Ascending aorta (tissue), 2 donors: Measurements from ENCODE around the gene SMURF2. TPM values are rescaled to one million over a fixed set of nuclear protein-coding genes. Genes with fewer than 3 reads are reported as not detected.

Experiments used
- DNase-seq, 2 donors: peaks; one replicate each; pipeline ENCODE4 v3.0.0-alpha.2; 2019; ENCODE audit warnings: low spot score in 2 of 2
- H3K27ac ChIP-seq, 2 donors: fragments of 200-600 bp; sonication (generic); one replicate each; pipeline ENCODE4 v1.5.1; 2016 to 2017; ENCODE audit warnings: mild to moderate bottlenecking in 1 of 2
- H3K27me3 ChIP-seq: fragments of 200-600 bp; sonication (generic); one replicate; pipeline ENCODE4 v1.5.1; 2017
- H3K36me3 ChIP-seq, 2 donors: fragments of 200-600 bp; sonication (generic); one replicate each; pipeline ENCODE4 v1.5.1; 2016
- H3K4me1 ChIP-seq, 2 donors: fragments of 200-600 bp; sonication (generic); one replicate each; pipeline ENCODE4 v1.5.1; 2016 to 2017; ENCODE audit warnings: mild to moderate bottlenecking in 1 of 2
- H3K4me3 ChIP-seq, 2 donors: fragments of 200-600 bp; sonication (generic); one replicate each; pipeline ENCODE4 v1.5.1; 2016 to 2017; ENCODE audit warnings: mild to moderate bottlenecking in 1 of 2
- H3K9me3 ChIP-seq, 2 donors: fragments of 200-600 bp; sonication (generic); one replicate each; pipeline ENCODE4 v1.5.1; 2016
- intact Hi-C: fragments of 100-400 bp; cut with DNase I; formaldehyde crosslinking; loops from one replicate; pipeline ENCODE4 v1.15.1; 2023
- total RNA-seq: library from RNA; depleted of rRNA; stranded (reverse); fragments of >200 nt; gene quantifications from one replicate; pipeline ENCODE4 v1.1.0, GENCODE V29; 2016
- TF ChIP-seq, protein P1 (sequence below), 3 experiments: fragments of 200-600 bp in 2 of 3; fragments of 450-650 bp in 1 of 3; sonication (generic) in 2 of 3; IDR thresholded peaks; one replicate each; pipeline ENCODE4 v1.5.1; 2016 to 2019; ENCODE audit warnings: antibody characterized with exemption in 3 of 3, mild to moderate bottlenecking in 1 of 3, moderate library complexity in 1 of 3

The SMURF2 gene
- total RNA-seq, 1 donor from 2014 or later: 17.6 TPM

DNA sequence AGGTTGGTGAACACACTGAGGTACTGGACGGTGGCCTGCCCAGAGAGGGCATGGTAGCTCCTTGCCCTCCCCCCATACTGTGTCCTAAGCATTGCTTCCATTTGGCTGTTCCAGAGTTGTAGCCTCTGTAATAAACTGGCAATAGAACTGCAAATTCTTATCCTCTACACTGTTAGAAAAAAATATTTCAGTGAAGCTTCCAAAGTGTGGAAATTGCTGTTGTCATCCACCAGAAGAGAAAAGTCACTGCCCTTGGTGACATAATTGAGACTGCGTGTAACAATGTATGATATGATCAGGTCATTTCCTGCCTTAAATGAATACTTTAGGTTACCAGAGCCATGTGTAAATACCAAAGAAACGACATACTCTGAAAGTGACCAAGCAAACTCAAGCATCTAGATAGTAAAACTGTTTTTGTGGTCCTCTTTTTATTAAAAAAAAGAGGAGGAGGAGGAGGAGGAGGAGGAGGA lies 89.4 kb downstream of the SMURF2 start:
- TF ChIP-seq, protein P1, sequence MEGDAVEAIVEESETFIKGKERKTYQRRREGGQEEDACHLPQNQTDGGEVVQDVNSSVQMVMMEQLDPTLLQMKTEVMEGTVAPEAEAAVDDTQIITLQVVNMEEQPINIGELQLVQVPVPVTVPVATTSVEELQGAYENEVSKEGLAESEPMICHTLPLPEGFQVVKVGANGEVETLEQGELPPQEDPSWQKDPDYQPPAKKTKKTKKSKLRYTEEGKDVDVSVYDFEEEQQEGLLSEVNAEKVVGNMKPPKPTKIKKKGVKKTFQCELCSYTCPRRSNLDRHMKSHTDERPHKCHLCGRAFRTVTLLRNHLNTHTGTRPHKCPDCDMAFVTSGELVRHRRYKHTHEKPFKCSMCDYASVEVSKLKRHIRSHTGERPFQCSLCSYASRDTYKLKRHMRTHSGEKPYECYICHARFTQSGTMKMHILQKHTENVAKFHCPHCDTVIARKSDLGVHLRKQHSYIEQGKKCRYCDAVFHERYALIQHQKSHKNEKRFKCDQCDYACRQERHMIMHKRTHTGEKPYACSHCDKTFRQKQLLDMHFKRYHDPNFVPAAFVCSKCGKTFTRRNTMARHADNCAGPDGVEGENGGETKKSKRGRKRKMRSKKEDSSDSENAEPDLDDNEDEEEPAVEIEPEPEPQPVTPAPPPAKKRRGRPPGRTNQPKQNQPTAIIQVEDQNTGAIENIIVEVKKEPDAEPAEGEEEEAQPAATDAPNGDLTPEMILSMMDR (IDR thresholded peaks at IDR 0.05): no peak
- no peak overlapping the region for H3K4me3 ChIP-seq
- H3K27me3 ChIP-seq: no peaks in the 10 kb centered on the region
- H3K36me3 ChIP-seq: peaks cover 32 to 45% of the 10 kb centered on the region in 2 donors
- intact Hi-C loops: no loop called here
- peak overlapping the region in 1 of 2 donors; percentile 40 for H3K27ac ChIP-seq
- H3K9me3 ChIP-seq: no peaks in the 10 kb centered on the region
- DNase-seq: no peak
- no peaks in the 10 kb centered on the region for H3K4me1 ChIP-seq

DNA sequence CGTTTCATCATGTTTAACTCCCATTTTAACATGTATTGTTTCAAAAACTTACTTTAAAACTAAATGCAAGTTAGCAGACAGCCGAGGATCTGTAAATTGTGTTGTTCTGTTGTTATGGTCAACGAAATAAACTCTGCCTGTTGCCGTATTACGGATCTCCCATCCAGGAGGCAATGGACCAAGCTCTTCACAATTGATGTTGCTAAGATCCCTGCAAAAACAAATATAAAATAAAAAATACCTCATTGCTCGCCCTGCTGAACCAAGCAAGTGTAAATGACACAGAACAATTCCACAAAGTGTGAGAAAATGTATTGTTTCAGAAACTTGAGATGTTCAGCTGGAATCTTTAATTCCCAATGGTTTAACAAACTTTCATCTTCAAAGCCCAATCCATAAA lies 90.4 kb downstream of the SMURF2 start:
- no peaks in the 10 kb centered on the region for H3K9me3 ChIP-seq
- peaks cover 26 to 36% of the 10 kb centered on the region in 2 donors for H3K36me3 ChIP-seq
- intact Hi-C loops: no loop called here
- H3K27me3 ChIP-seq: no peaks in the 10 kb centered on the region
- TF ChIP-seq, protein P1 (IDR thresholded peaks at IDR 0.05): no peak
- no peaks in the 10 kb centered on the region for H3K4me1 ChIP-seq
- H3K27ac ChIP-seq: no peak overlapping the region
- DNase-seq: no peak
- H3K4me3 ChIP-seq: no peak overlapping the region

DNA sequence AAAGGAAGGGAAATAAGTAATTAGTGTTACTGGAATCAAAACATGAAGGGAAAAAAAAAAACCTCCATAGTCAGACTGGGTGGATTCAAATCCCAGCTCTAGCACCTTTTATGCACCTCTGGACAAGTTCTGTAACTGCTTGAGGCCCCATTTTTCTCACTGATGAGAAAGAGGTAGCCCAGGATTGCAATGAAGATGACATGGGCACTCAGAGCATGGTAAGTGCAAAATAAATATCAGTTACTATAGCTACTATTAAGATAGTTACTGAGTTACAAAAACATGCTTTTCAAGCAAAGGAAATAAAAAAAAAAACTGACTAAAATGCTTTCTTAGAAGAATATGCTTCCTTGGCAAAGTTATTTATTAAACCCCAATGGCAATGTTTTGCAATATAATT lies 96.5 kb downstream of the SMURF2 start:
- intact Hi-C loops: no loop called here
- TF ChIP-seq, protein P1 (IDR thresholded peaks at IDR 0.05): no peak
- no peak for DNase-seq
- Histone ChIP-seq H3K36me3 (peaks cover 38 to 46% of the 10 kb centered on the region in 2 donors), H3K4me3 (no peak overlapping the region), H3K4me1 (no peaks in the 10 kb centered on the region), H3K27ac (no peak overlapping the region), H3K27me3 (no peaks in the 10 kb centered on the region), H3K9me3 (no peaks in the 10 kb centered on the region)

DNA sequence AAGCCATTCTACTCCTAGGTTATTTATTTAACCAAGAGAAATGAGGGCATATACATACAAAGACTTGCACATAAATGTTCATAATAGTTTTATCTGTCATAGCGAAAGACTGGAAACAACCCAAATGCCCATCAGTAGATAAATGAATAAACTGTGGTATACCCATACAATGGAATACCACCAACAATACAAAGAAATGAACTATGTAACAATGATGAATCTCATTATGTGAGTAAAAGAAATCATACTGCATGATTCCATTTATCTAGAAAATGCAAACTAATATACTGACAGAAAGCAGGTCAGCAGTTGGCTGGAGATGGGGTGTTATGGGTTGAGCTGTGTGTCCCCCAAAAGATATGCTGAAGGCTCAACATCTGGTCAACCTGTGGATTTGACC lies 98.0 kb downstream of the SMURF2 start:
- Histone ChIP-seq H3K9me3 (no peaks in the 10 kb centered on the region), H3K4me1 (no peaks in the 10 kb centered on the region), H3K27me3 (no peaks in the 10 kb centered on the region), H3K36me3 (peaks cover 39 to 50% of the 10 kb centered on the region in 2 donors), H3K27ac (no peak overlapping the region), H3K4me3 (no peak overlapping the region)
- intact Hi-C loops: no loop called here
- no peak for DNase-seq
- TF ChIP-seq, protein P1 (IDR thresholded peaks at IDR 0.05): no peak

DNA sequence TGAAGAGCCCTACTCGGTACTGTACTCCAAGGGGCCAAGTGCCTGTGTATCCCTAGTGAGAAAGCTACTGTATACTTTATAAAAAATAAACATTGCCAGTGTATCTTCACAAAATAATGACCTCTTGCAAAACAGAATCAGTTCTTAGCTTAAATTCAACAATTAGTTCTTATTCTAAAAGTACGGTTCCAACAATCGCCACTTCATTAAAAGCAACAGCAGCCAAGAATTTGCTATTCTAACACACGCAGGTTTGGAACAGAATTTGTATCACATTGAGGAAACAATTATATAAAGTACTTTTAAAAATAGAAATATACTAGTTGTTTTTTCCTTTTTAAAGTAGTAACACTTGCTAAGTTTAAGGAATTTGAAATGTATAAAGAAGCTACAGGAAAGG lies 106.8 kb downstream of the SMURF2 start:
- Histone ChIP-seq H3K27ac (no peak overlapping the region), H3K4me1 (no peaks in the 10 kb centered on the region), H3K4me3 (no peak overlapping the region), H3K27me3 (no peaks in the 10 kb centered on the region), H3K36me3 (peaks cover 12 to 63% of the 10 kb centered on the region in 2 donors), H3K9me3 (no peaks in the 10 kb centered on the region)
- no peak for DNase-seq
- TF ChIP-seq, protein P1 (IDR thresholded peaks at IDR 0.05): no peak
- intact Hi-C loops: no loop called here
